GM21447 (cell line): ENCODE results near the gene EIPR1.
"Not testable (repeated sequence)": the region's sequence is repeated elsewhere in the genome, so short reads cannot be mapped to it uniquely, and the experiment has no call there.

Experiments used
- ATAC-seq: cut with Tn5 transposase; IDR thresholded peaks from one replicate; pipeline ENCODE4 v1.9.1; 2021; ENCODE audit not compliant: unreplicated experiment

Gene EIPR1

GRCh38 chr2:3199627-3200345 is 177.8 kb downstream of the EIPR1 start:
- no peak for ATAC-seq

GRCh38 chr2:3198671-3199192 is 178.9 kb downstream of the EIPR1 start:
- not testable (repeated sequence) for ATAC-seq

- ATAC-seq = no peak
Measured at GRCh38 chr2:3198119-3198518, 179.5 kb downstream of the EIPR1 start.

GRCh38 chr2:3197308-3197707 is 180.3 kb downstream of the EIPR1 start:
- no peak for ATAC-seq

- no peak for ATAC-seq
Measured at GRCh38 chr2:3196716-3197115, 180.9 kb downstream of the EIPR1 start.

- no peak for ATAC-seq
Measured at GRCh38 chr2:3195641-3196476, 181.8 kb downstream of the EIPR1 start.

- no peak for ATAC-seq
Measured at GRCh38 chr2:3194828-3195227, 182.8 kb downstream of the EIPR1 start.

- no peak for ATAC-seq
Measured at GRCh38 chr2:3193443-3194330, 183.9 kb downstream of the EIPR1 start.

- ATAC-seq = no peak
Measured at GRCh38 chr2:3192920-3193319, 184.7 kb downstream of the EIPR1 start.

GRCh38 chr2:3192281-3192818 is 185.3 kb downstream of the EIPR1 start:
- no peak for ATAC-seq

GRCh38 chr2:3189961-3190360 is 187.7 kb downstream of the EIPR1 start:
- no peak for ATAC-seq

GRCh38 chr2:3189076-3189591 is 188.5 kb downstream of the EIPR1 start:
- ATAC-seq = no peak

- ATAC-seq = no peak
Measured at GRCh38 chr2:3188405-3188946, 189.1 kb downstream of the EIPR1 start.

GRCh38 chr2:3187467-3187866 is 190.2 kb downstream of the EIPR1 start:
- no peak for ATAC-seq

- ATAC-seq = no peak
Measured at GRCh38 chr2:3186766-3187165, 190.9 kb downstream of the EIPR1 start.

- no peak for ATAC-seq
Measured at GRCh38 chr2:3185910-3186309, 191.7 kb downstream of the EIPR1 start.

GRCh38 chr2:3185256-3185655 is 192.4 kb downstream of the EIPR1 start:
- ATAC-seq = no peak

- no peak for ATAC-seq
Measured at GRCh38 chr2:3184167-3184566, 193.5 kb downstream of the EIPR1 start.

GRCh38 chr2:3183766-3184165 is 193.9 kb downstream of the EIPR1 start:
- no peak for ATAC-seq

GRCh38 chr2:3182848-3183247 is 194.8 kb downstream of the EIPR1 start:
- no peak for ATAC-seq
